HG03457 (cell line): ENCODE measurements around the gene SORD.
"Not testable (repeated sequence)": the region's sequence is repeated elsewhere in the genome, so short reads cannot be mapped to it uniquely, and the experiment has no call there.

Experiments
- ATAC-seq: cut with Tn5 transposase; IDR thresholded peaks from one replicate; pipeline ENCODE4 v1.9.1; 2021; ENCODE audit warnings: moderate number of reproducible peaks; ENCODE audit not compliant: unreplicated experiment

The SORD gene

DNA sequence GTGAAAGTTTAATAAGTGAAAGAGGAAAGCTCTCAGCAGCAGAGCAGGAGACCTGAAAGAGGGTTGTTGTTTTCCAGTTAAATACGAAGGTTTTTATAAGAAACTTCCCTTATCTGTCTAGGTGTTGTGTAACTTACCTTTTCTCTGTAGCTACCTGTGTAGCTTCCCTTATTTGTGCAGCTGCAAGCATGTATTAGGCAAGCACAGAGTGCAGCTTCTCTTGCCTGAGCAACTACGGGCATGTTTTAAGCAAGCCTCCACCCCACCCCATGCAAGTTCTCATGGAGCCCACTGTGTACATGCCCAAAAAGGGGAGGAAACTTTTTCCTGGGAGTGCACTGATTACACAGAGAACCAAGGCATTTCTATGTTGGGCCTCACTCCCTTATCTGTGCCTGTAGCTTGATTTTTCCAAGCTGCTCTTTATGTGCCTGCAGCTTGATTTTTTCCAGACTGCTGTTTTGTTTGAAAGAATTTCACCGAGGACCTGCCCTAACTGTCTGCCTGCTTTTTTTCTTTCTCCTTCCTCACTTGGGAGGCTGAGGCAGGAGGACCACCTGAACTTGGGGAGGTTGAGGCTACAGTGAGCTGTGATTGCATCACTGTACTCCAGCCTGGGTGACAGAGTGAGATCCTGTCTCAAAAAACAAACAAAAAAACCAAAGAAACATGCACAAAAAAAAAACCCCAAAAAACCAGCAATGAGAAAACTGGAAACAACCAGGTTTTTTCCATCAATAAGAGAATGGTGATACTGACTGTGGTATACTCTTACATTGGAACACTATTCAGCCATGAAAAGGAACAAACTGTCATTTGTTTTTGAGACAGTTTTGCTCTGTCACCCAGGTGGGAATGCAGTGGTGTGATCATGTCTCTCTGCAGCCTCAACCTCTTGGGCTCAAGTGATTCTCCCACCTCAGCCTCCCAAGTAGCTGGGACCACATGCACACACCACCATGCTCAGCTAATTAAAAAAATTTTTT, 36.0 kb downstream of the SORD start:
- ATAC-seq: not testable (repeated sequence)

DNA sequence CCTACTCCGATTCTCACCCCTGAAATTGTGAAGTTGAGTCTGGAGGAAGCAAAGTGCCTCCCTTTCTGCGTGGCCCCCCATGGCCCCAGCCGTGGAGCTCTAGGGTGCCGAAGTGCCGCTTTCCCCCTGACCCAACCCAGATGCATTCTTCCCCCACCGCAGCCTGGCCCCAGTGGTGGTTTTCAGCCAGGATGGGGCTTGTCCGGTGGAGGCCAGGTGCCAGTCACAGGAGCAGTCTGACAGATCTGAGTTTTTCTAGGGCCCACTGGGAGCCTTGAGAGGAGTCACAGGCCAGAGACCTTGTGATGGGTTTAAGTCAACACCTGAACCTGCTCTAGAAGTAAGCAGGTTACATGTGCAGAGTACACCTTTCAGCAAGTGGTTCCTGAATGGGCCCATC, 39.3 kb downstream of the SORD start:
- not testable (repeated sequence) for ATAC-seq

DNA sequence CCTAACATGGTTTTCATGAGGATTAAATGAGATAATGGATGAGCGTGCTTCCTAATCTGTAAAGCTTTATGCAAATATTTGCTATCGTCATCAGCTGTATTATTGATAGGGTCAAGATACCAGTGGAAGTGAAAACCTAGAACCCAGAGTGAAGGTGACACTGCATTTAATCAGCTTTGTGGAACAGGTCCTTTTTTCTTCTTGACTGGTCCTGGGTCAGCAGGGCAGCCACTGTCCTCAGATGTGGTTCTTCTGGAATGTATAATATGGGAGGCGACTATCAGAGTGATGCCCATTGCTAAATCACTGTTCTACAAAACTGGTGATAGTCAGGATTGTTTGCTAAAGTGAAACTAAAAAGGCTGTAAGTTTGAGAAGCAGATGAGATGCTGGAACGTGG, 41.4 kb downstream of the SORD start:
- ATAC-seq: no peak

DNA sequence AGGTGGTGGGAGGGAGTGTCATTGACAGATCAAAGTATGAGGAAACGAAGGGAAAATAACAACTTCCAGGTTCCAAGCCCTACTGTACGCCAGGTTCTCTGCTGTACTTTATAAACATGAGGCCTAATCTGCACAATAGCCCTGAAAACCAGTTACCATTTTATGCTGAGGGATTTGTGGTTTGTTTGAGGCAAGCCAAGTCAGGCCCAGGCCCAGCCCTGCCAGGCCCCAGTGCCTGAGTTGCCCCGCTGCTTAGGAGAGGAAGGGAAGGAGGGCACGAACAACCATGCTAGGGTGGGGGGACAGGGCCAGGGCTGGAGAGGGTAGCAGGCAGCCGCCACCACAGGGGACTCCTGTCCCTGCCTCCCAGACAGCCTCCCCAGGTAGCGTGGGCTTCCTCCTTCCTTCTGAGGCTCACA, 47.0 kb downstream of the SORD start:
- not testable (repeated sequence) for ATAC-seq

DNA sequence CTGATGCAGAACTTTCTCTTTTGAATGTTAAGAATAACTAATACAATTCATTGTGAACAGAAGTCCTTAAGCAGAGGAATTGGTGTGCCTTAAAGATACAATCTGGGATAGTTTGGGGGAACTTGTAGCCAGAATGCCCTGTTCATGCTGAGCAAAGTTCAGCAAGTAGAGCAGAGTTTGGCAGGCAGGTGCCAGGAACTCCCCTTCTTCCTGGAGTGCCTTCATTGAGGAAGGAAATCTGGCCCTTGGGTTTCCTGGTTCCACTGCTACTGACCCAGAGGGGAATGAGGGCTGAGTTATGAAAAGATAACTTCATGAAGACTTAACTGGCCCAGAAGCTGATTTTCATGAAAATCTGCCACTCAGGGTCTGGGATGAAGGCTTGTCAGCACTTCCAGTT, 50.6 kb downstream of the SORD start:
- ATAC-seq: not testable (repeated sequence)

DNA sequence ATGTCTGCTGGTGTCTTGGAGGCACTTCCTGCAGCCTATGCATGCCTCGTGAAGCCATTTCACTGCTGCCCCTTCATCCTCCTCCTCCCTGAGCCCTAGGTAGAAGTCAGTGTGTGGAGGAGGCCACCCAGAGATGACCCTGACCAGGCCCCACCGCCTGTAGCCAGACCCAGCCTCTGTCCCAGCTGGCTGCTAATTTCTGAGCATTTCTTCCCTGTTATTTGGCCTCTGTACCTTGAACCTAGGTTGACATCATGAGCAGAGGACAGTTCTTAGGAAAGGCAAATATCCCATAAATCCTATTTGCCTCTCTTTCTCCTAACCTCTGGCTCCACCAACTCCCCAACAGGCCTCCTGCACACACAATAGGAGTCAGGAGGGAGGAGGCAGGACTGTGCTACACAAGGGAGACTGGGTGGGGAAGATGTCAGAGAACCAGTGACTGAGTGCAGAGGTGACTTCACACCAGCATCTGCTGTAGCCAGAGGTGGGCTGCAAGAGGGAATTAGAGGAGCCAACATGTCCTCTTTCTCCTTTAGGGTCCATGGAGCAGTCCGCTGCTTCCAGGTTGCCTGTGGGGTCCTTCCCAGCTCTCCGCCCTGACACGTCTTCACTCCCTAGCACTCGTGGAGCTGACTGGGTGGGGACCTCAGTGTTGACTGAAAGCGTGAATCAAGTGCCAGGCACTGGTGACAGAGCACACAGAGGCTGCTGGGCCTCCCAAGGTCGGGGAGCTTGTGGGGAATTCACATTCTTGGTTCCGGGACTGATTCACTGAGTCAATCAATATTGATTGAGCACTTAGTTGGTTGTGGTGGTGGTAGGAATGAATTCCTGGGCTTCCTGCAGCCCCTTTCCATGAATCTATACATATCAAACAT, 52.7 kb downstream of the SORD start:
- ATAC-seq: not testable (repeated sequence)

DNA sequence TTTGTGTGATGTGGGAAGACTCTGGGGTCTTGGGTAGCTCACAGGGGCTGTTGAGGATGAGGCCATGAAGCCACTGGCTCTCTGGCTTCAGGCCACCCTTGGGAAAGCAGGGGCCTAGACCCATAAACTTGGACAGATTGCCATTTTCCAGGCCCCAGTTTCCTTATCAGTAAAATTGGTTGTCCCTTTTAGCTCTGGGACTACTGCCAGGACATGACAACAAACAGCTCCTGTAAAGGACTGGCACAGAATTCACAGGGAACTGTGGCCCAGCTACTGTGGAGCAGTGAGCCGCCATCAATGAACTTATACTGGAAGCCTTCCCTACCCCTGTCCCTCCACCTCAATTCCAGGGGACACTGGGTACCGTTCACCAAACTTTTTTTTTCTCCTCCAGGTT, 54.4 kb downstream of the SORD start:
- not testable (repeated sequence) for ATAC-seq

DNA sequence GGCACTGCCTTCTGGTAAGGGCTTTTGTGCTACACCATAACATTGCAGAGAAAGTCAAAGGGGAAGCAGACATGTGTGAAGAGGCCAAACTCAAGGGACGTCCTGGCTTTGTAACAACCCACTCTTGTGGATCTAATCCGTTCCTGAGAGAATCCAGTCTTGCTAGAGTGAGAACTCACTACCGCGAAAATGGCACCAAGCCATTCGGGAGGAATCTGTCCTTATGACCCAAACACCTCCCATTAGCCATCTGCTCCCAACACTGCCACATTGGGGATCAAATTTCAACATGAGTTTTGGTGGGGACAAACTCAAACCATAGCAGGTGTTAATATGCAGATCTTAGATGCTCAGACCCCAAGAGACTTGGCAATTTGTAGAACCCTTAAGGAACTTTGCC, 56.2 kb downstream of the SORD start:
- not testable (repeated sequence) for ATAC-seq

DNA sequence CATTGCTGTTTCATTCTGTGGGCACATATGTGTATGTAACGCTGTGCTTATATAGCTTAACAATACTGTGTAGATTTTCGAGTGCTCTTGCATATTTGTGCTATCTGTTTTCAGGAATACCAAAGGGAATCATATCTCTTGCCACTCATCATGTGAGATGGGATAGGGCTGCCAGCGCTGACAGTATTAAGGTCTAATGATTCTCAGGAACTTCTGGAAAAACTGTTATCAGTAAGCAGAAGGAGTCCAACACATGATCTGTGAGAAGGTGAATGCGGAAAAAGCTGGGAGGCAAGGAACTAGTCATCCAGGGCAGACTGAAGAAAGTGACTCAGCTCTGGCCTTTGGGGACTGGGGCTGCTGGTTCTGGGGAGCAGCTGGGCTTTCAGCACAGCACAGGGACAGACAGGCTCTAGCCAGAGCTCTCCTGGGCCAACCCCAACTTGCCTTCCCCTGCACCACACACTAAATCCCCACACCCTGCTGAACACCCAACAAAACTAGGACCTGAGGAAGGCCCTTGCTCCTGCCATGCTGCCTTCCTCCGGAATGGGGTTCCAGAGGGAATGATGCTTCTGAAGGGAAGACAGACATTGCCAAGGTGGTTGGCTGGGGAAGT, 56.7 kb downstream of the SORD start:
- ATAC-seq: not testable (repeated sequence)

DNA sequence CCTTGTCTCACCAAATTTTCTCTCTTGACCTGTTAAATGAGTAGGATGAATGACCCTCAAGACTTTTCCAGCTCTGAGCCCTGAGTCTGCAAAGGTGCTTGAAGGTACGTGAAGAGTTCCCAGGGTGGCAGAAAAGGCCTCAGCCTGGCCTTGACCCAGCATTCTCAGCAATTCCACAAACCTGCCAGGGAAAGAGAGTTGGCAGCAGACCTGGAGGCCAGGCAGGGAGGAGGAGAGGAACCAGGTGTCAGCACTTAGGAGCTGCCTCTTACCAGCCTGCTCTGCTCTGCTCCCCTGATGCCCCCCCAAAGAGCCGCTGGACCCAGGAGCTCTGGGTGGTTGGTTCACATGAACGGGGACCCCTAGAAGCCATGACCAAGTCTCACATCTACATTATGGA, 57.6 kb downstream of the SORD start:
- not testable (repeated sequence) for ATAC-seq

DNA sequence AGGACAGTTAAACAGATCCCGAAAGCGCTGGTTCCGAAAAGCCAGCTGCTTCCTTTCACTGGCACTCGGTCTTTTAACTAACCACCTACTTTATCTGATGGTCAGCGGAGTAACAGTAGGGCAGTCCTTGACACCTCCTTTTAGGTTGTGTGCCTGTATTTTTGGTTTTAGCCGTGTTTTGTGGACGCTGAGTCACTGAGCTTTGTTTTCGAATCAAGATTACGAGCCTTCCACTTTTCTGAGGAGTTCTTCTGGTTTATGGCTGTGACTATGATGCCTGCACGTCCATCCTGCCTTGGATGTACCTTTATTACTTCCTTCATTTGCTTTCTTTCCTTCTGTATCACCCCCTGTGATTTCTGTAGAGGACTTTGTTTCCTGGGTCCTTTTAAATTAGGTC, 59.4 kb downstream of the SORD start:
- ATAC-seq: not testable (repeated sequence)

DNA sequence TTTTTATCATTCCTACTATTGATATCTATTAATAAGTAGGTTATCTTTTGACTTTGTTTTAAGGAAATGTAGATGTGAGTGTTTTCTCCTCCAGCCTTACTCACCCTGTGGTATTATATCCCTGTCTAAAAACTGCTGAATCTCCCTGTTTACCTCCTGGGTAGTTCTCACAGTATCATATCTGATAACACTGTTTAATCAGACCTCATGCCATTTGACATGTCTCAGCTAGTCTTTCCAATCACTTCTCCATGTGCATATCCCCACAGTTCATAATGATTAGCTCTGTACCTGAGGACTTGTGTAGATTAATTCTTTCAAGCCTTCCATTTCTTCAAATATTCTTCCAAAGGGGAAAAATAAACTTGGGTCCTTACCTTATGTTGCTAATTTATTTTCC, 60.2 kb downstream of the SORD start:
- no peak for ATAC-seq

DNA sequence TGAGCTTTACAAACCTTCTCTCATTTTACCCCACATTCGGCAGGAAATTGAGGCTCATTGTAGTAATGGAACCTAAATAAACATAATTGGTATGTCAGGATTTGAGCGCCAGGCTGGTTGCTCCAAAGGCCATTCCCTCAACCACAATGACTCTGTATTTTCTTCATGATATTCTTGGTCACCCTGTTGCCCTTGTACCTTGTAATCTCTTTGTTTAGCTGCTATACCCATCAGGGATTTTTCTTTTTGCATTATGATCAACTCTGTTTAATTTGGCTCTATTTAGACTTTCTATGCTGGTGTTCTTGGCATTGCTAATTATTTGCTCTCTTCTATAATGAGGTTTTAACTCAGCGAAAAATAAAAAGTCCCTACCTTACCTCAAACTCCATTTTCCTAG, 61.2 kb downstream of the SORD start:
- ATAC-seq: no peak

DNA sequence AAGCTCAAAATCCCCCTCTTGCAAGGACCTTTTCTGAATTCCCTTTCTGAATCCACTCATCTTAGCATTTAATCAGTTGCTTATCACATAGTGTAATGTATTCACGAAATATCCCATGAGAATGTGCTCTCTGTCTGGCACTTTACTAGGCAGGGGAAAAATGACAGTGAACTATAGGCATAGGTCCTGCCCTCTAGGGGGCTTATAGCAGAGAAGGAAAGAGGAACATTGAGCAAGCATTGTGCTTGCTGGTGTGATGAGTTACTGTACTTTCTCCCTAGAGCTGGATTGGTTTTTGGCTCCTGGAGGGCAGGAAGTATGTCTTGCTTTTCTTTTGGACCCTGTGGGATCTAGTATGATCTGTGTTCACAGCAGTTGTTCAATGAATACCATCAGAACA, 64.5 kb downstream of the SORD start:
- ATAC-seq: no peak

DNA sequence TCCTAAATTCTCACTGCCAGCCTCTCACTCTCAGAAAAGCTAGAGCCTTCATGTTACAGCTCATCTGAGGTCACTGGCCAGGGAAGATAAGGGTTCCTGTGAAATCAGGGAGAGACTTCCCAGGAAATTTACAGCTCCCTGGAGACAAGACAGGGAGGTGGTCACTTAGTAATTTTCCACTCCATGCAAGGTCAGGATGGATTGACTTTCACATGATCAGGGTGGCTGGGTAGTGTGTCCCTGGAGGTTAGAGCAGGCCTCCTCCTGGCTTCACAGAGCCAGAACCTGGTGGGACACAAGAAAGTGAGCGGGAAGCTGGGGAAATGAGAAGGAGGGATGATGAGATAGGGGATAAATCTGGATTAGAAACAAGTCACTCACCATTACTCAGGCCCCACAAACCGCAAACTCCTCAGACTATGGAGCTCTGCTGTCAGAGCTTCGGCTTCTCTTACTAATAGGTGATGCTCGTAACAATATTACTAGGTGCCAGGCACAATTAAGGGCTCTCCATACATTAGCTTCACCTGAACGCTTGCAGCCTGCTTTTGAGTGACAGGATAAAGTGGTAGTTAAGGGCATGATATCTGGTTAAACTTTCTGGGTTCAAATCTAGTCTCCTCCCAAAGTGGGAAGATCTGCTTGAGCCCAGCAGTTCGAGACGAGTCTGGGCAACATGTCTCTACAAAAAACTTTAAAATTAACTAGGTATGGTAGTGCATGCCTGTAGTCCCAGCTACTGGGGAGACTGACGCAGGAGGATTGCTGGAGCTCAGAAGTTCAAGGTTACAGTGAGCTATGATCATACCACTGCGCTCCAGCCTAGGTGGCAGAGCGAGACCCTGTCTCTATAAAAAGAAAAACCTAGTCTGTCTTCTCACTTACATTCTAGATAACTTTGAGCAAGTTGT, 66.1 kb downstream of the SORD start:
- no peak for ATAC-seq

DNA sequence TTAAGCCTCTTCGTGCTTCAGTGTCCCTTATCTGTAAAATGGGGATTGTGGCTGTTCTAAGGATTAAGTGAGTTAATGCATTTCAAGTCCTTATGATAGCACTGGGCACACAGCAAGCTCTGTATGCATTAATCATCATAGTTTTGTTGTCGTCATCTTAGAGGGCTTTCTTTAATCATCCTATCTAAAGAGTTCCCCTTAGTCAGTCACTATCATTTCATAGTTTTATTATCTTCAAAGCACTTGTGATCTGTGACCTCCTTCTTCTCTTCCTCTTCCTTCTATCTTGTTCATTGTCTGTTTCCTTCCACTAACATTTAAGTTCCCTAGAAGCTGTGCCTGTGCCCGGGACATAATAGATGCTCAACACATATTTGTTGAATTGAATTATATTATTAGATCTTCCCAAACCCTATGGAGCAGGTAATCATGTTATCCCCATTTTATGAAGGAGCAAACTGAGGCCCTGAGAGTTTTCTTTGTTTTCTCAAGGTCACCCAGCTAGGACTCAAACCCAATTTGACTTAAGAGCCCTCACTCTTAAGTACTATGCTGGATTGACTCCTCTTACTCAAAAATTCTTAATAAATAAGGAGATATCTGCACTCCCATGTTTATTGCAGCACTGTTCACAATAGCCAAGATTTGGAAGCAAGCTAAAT, 66.8 kb downstream of the SORD start:
- no peak for ATAC-seq

DNA sequence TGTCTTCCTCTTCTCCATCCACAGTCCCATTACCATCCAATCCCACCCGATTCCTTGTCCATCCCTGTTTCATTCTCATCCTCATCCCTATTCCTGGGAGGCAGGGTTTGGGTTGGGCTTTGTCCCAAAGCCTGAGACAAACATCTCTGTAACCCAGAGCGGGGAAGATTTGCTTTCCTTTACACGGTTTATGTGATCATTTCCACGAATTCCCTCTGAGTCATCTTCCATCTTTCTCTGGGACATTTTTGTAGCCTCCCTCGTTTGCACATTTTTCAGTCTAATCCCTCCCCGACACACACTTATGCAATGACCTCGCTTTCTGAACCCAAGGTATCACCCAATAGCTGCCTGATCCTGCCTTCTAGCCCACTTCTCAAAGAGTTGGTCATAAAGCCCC, 68.2 kb downstream of the SORD start:
- ATAC-seq: no peak

DNA sequence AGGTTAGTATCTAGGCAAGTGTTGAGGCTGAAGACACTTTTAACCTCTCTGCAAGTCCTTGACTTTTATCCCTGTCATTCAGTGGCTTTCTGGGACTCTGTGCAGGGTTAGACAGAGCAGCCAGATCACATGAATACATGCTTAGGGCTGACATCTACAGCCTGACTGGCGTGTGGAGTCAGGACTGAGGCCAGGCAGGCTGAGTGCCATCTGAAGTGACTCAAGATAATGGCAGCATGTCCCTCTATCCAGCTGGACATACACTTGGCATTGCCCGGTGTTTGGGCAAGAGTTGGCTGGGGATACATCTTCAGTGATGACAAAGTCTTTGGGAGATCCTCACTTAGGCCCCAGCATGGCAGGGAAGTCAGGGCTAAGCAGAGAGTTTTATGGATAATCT, 68.6 kb downstream of the SORD start:
- ATAC-seq: no peak

DNA sequence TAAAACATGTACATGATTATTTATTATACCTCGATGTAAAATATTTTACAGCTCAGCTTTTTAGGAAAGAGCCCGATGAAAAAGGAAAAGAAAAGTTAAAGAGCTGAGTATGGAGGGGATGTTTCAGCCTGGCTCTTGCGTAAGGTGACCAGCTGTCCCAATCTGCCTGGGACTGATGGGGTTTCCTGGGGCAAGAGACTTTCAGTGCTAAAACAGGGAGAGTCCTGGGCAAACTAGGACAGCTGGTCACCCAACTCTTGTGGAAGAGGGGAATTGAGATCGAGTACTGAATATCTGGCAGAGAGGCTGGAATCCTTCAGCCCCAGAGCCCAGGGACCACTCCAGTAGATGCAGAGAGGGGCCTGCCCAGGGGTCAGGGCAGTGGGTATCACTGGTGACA, 70.0 kb downstream of the SORD start:
- ATAC-seq: no peak
